K562 (cell line): Measurements from ENCODE around the gene SOAT2. TPM values are rescaled to one million over a fixed set of nuclear protein-coding genes. Genes with fewer than 3 reads are reported as not detected.

Source experiments
- ARID1B ChIP-seq: fragments of 450-650 bp; IDR thresholded peaks from 2 replicates; pipeline ENCODE4 v1.6.1; 2016; ENCODE audit warnings: antibody characterized with exemption, mild to moderate bottlenecking, inconsistent platforms
- CCNT2 ChIP-seq: IDR thresholded peaks from 2 replicates; pipeline ENCODE4 v1.6.1; 2011; ENCODE audit warnings: borderline replicate concordance, low read depth, mild to moderate bottlenecking, moderate library complexity, mixed read lengths, low read length; ENCODE audit not compliant: insufficient read length; ENCODE audit errors: extremely low read depth
- FOXP4 ChIP-seq: sonication (generic); formaldehyde crosslinking; IDR thresholded peaks from 2 replicates; pipeline ENCODE4 v1.8.0; 2022; ENCODE audit warnings: mild to moderate bottlenecking, missing genetic modification reagents, borderline replicate concordance
- JUN ChIP-seq, 2 experiments: sonication (generic) in 1 of 2; formaldehyde crosslinking in 1 of 2; IDR thresholded peaks; 2 replicates each; pipeline versions ENCODE4 v1.6.1 to v1.8.0; 2012 to 2022; ENCODE audit warnings: borderline replicate concordance in 2 of 2, mild to moderate bottlenecking in 2 of 2, improper control_type of control experiment in 1 of 2, low read depth in 1 of 2, low read length in 1 of 2, missing genetic modification reagents in 1 of 2
- TEAD1 ChIP-seq, 2 experiments: fragments of 450-650 bp in 1 of 2; sonication (generic) in 1 of 2; formaldehyde crosslinking; IDR thresholded peaks; 2 replicates each; pipeline versions ENCODE4 v1.4.0 to v1.8.0; 2020 to 2022; ENCODE audit warnings: mild to moderate bottlenecking in 2 of 2, missing genetic modification reagents in 1 of 2
- THRA ChIP-seq: fragments of 450-650 bp; IDR thresholded peaks from 2 replicates; pipeline ENCODE4 v1.6.1; 2017; ENCODE audit warnings: mild to moderate bottlenecking, moderate library complexity
- ZBTB12 ChIP-seq: fragments of 250-450 bp; sonication (Bioruptor Pico); IDR thresholded peaks from 2 replicates; pipeline ENCODE4 v1.4.0; 2020
- polyA plus RNA-seq, 8 experiments: library from polyadenylated mRNA; depleted of rRNA in 4 of 8; stranded (reverse) in 5 of 8; unstranded in 3 of 8; fragments of >200 nt; fragmentation: Nextera tagmentation in 2 of 8; fragmentation: Illumina TruSeq in 1 of 8; extraction: Ambion mirVana in 2 of 8; extraction: Trizol in 1 of 8; gene quantifications; 2 replicates each; pipeline versions ENCODE4 v1.2.1 to v1.2.3, GENCODE V29; 2011 to 2014; ENCODE audit warnings: inconsistent platforms in 1 of 8, missing spikeins in 1 of 8
- total RNA-seq, 7 experiments: library from RNA; depleted of rRNA in 6 of 7; stranded (reverse); fragments of >200 nt in 6 of 7; fragmentation: Illumina TruSeq in 2 of 7; extraction: Trizol in 2 of 7; gene quantifications; 2 replicates each; pipeline versions ENCODE4 v1.2.1 to v1.2.3, GENCODE V29; 2011 to 2021; ENCODE audit warnings: low replicate concordance in 1 of 7

Gene SOAT2
- total and polyA plus RNA-seq, 9 of the 15 experiments (the other 6 are each of a cell fraction or from before 2014, with no cell fraction given): 0.04 TPM; not detected in 8

- TF ChIP-seq FOXP4 (no peak), JUN (IDR thresholded peaks at IDR 0.05; ENCODE audit: borderline replicate concordance, low read depth, low read length) (no peak), JUN (CRISPR knock-in tag; IDR thresholded peaks at IDR 0.05; ENCODE audit: borderline replicate concordance) (no peak), ARID1B (no peak), THRA (no peak), CCNT2 (no peak), TEAD1 (CRISPR knock-in tag; IDR thresholded peaks at IDR 0.05) (no peak), ZBTB12 (CRISPR knock-in tag) (no peak)
Observed at GRCh38 chr12:53096089-53096741, 7.1 kb upstream of the SOAT2 start (continued).
